Measurements from ENCODE around the gene VSNL1.

The VSNL1 gene

DNA sequence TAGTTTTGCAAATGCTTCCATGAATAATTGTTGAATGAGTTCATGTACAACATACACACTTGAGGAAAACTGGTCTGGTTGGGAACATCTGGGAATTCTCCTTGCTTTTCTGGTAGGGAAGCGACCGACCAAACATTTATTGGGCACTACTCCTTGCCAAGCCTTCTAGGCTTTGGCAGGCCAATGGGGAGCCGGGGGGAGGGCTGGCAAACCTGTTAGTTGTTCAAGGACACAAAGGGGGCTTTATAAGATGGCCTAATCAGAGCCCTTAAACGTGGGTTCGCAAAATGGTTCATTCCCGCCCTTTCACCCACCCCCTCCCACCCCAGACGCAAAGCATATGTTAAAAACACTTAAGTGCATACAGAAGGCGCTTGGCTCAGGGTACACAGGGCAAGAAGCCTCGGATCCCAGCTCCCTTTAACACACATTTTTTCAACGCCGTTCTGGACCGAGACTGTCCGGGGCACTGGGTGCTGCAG is 844 bp upstream of the VSNL1 start:
- no peak for TF ChIP-seq CTCF (IDR thresholded peaks at IDR 0.05; ENCODE audit: low read depth, low read length)
- Histone ChIP-seq H3K36me3 (no peaks in the 10 kb centered on the region), H3K4me3 (ENCODE audit: low read depth, low read length) (peak overlapping the region; percentile 55), H3K9me3 (no peaks in the 10 kb centered on the region), H3K4me1 (no peaks in the 10 kb centered on the region), H3K27me3 (peaks cover 89% of the 10 kb centered on the region)
- DNase-seq, result no peak

DNA sequence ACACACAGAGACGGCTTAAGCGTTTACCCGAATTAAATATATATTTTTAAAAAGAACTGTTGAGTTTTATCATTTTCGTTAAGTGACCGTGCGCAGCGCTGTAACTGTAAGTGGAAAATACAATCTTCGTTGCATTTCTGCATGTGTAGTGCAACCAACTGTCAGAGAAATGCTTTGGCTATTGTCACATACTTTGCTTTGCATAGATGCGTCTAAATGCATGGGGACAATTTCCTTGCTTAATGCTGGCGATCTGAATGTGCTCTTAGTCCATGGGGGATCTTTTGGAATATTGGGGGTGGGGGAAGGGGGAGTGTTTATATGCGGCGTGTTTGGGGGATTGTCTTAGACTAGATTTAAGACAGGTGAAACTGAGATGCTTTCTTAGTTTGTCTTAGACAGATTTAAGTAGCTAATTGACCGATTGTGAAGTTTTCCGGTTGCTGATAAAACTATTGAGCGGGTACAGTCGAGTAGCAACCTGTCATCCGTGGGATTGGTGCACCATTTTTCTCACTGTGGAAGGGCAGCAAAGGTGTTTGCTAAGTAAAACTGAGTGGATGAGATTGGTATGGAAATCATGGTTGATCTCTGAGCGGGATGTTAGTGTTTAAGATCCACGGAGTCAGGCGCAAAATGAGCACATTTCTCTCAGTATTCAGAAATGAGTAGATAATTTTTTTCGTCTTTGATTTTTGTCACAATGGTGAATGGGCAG is 476 bp downstream of the VSNL1 start:
- no peaks in the 10 kb centered on the region for H3K9me3 ChIP-seq
- peak overlapping the region; percentile 55 for H3K4me3 ChIP-seq (ENCODE audit: low read depth, low read length)
- no peaks in the 10 kb centered on the region for H3K36me3 ChIP-seq
- no peak for TF ChIP-seq CTCF (IDR thresholded peaks at IDR 0.05; ENCODE audit: low read depth, low read length)
- no peaks in the 10 kb centered on the region for H3K4me1 ChIP-seq
- peaks cover 91% of the 10 kb centered on the region for H3K27me3 ChIP-seq
- no peak for DNase-seq

GRCh38 chr2:17541531-17541950 is 1.0 kb downstream of the VSNL1 start:
- TF ChIP-seq CTCF (IDR thresholded peaks at IDR 0.05; ENCODE audit: low read depth, low read length), result no peak
- H3K9me3 ChIP-seq, result no peaks in the 10 kb centered on the region
- DNase-seq, result no peak
- H3K4me3 ChIP-seq (ENCODE audit: low read depth, low read length), result no peak overlapping the region
- H3K36me3 ChIP-seq, result no peaks in the 10 kb centered on the region
- no peaks in the 10 kb centered on the region for H3K4me1 ChIP-seq
- H3K27me3 ChIP-seq, result peaks cover 85% of the 10 kb centered on the region

DNA sequence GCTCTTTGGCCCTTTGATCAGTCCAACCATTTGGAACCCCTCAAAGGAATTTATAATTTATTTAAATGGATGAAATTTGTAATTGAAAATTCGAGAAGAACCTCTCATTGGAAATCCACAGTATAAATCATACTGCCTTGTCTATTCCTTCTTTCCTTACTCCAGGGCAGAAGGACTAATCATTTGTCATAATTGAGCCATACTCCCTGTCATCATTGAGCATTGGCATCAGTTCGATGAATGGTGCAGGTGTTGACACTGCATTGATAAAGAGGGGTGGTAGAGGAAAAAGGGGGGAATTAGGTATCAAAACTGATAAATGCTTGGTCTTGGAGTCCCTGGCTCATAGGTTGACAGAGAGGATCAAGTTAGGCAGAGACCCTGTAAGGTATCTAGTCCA is 2.0 kb downstream of the VSNL1 start:
- no peaks in the 10 kb centered on the region for H3K9me3 ChIP-seq
- H3K27me3 ChIP-seq, result peaks cover 81% of the 10 kb centered on the region
- TF ChIP-seq CTCF (IDR thresholded peaks at IDR 0.05; ENCODE audit: low read depth, low read length), result no peak
- DNase-seq, result no peak
- H3K4me1 ChIP-seq, result no peaks in the 10 kb centered on the region
- no peaks in the 10 kb centered on the region for H3K36me3 ChIP-seq
- H3K4me3 ChIP-seq (ENCODE audit: low read depth, low read length), result no peak overlapping the region

DNA sequence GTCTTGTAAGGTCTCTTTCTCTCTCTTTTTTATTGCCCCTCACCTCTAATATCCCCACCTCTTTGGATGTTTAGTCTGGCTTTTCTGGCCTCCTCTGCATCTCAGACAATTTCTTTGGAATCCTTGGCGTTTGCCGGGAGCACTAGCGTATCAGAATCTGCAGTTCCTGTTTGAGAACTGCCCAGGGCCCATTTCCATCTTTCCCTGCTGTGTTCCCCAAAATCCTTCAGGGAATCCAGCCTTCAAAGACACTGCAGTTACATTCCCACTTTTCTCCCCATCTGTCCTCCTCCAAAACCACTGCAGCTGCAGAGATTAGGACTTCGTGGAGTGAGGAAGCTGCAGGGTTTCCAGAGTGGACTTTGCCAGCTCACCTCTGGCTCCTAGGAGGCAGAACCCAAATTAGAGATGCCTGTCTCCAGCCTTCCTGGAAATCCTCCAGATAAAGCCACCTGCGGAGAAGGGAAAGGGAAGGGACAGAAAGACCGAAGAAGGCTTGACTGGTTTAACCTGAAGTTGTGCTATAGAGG is 2.7 kb downstream of the VSNL1 start:
- H3K9me3 ChIP-seq, result no peaks in the 10 kb centered on the region
- peaks cover 75% of the 10 kb centered on the region for H3K27me3 ChIP-seq
- no peak overlapping the region for H3K4me3 ChIP-seq (ENCODE audit: low read depth, low read length)
- DNase-seq, result no peak
- no peak for TF ChIP-seq CTCF (IDR thresholded peaks at IDR 0.05; ENCODE audit: low read depth, low read length)
- H3K36me3 ChIP-seq, result no peaks in the 10 kb centered on the region
- H3K4me1 ChIP-seq, result no peaks in the 10 kb centered on the region

GRCh38 chr2:17543848-17544247 is 3.4 kb downstream of the VSNL1 start:
- H3K4me3 ChIP-seq (ENCODE audit: low read depth, low read length), result no peak overlapping the region
- no peak for TF ChIP-seq CTCF (IDR thresholded peaks at IDR 0.05; ENCODE audit: low read depth, low read length)
- no peaks in the 10 kb centered on the region for H3K9me3 ChIP-seq
- no peaks in the 10 kb centered on the region for H3K36me3 ChIP-seq
- peaks cover 72% of the 10 kb centered on the region for H3K27me3 ChIP-seq
- no peak for DNase-seq
- H3K4me1 ChIP-seq, result no peaks in the 10 kb centered on the region
